Bone marrow (tissue), 2 donors: Measurements from ENCODE around the gene TOM1.

Source experiments
- DNase-seq, 2 donors: peaks; one replicate each; lab custom pipeline; 2025; lab: John Stamatoyannopoulos, UW

TOM1 gene

DNA sequence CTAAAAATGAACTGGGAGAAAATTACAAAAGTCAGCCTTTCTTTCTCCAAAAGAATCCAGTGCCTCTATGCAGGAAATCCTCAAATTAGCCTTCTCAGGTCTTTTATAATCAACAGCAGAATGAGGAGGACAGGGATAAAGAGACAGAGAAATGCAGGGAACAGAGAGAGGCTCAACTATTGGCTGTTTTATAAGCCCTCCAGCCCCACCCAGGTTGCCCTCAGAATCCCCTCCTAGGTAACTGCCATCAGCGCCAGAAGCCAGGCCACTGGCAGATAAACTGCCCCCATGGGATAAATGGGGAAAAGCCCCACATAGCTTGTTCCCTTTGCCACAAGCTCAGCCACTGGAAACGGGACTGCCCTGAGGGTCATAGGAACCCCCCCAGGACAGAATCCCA is 70.3 kb downstream of the TOM1 start:
- no peak for DNase-seq

DNA sequence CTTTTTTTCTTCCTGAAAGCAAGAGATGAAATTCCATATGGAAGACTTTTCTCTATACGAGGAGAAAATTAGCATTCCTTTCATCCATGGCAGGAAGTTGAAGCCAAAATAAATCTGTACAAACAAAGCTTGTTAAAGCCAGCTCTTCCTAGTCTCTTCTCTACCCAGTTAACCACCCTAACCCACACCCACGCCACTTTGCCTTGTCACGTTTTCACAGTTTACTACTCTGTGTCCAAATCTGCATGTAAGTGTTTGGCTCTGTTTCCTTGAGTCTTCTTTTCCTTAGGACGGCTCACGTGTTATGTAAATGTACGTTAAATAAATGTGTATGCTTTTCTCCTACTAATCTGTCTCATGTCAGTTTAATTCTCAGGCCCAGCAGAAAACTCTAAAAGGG is 74.1 kb downstream of the TOM1 start:
- DNase-seq: no peak

DNA sequence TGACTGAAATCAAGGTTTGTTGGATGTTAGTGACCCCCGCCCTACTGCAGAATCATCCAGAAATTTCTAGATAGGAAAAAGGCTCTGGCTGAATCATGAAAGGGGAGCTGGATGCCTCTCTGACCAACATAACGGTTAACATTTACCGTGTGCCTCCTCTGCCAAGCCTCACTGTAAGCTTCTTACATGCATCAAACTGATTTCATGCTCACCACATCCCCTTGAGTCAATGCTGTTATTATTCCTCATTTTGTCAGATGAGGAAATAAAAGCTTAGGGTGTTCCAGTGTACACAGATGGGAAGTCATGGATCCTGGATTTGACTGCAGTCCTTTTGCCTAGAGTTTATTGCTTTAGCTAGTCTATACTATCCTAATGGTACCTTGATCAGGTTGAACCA is 75.3 kb downstream of the TOM1 start:
- peak in 1 of 2 donors; percentile 21 for DNase-seq

DNA sequence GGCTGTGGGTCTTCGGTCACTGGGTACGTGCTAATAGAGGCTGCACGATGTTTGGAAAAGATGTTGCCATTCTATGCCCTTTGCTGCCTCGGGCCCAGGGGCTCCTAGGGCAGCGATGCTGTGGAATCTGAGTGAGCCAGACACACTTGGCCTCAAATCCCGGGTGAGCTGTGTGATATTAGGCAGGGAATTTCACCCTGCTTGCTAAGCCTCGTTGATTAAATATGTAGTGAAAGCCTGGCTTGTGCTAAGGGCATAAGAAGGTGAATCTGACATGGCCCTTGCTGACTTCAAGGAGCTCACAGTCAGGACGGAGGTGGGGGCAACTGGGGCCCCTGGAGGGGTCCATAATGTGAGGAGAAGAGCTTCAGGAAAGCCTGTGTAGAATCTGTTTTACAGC is 75.8 kb downstream of the TOM1 start:
- DNase-seq: no peak

DNA sequence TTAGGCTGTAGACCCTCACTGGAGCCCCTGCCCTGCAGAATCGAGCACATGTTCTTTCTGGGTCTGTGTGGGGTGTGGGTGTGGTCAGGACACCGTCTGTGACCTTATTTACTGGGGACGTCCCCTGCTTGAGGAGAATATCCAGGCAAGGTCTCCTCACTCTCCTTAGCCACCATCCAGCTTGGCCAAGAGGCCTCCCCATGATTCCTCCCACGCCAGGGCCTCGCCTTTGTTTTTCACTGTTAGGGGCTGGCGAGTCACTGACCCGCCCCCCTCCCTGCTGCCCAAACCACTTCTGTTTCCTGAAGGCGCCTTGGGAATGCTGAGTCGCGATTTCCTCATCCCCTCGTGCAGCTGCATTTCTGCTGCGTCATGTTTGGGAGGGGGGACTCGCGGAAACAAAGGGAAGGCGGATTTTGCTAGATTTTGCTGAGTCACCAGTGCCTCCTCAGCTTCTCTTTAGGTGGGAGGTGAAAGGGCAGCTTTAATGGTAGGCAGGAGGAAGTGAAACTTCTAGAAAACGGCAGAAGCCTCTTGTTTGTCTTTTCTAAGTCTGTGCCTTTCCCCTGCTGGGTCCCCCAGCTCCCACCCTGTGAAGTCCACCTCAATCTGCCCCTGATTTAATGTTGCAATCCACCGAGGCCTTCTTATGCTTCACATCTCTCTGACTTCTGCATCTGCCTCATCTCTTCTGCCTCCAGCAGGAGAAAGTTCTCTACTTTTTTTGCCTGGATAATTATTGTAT is 77.2 kb downstream of the TOM1 start:
- peak; percentile 78 to 92 for DNase-seq

DNA sequence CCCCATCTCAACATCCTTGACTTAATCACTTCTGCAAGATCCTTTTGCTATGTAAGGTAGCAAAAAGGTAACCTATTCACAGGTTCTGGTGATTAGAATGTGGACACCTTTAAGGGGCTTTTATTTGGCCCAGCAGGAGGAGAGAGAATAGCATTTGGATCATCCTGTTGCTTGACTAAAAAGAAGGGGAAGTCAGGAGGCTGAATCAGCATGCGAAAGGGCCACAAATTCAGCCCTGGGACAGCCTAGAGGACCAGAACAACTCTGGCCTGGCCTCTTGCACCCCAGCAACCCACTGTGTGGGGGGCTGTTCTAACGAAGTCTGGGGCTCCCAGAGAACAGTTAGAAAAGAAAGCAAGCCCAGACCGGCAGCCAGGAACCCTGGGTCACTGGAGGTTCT is 78.0 kb downstream of the TOM1 start:
- DNase-seq: no peak

DNA sequence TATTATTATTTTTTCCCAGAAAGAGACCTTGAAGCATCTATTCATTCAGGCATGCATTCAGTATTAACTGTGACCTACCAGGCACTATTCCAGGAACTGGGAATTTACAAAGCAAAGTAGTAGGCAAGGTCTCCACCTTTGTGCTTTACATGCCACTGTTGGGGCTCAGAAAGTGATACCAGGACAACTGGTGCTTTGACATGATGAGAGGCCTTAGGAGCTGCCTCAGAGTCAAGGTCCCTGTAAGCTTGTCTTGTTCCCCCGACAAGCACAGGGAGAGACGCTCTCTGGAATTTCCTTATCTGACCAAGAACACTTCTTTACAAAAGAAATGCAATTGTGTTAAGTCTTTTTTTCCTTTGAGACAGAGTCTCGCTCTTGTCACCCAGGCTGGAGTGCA is 78.9 kb downstream of the TOM1 start:
- DNase-seq: no peak

DNA sequence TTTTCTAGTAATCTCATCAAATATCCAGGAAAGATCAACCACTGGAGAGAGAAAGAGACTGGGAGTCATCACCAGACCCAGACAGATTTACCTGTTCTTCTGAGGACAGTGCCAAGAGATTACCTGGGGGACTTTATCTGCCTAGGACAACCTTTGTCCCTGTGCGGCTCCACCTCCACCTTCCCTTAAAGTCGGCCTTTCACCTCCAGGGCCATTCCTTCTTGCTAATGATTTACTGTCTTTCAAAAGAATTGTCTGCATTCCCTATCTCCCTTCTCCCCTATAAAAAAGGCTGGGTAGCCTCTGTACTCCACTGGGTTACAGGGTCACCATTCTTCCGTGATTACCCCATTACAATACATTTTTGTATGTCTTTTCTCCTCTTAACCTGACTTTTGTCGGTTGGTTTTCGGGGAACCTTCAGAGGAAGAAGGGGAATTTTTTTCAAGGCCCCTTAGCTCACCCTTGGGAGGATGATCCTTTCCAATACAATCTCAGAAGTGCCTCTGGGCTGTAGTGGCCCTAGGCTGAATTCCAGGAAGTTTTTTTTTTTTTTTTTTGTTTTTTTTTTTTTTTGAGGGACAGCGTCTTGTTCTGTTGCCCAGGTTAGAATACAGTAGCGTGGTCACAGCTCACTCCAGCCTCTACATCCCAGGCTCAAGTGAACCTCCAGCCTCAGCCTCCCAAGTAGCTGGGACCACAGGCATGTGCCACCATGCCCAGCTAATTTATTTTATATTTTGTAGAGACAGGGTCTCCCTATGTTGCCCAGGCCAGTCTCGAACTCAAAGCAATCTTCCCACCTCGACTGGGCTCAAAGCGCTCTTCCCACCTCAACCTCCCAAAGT is 79.7 kb downstream of the TOM1 start:
- DNase-seq: no peak

DNA sequence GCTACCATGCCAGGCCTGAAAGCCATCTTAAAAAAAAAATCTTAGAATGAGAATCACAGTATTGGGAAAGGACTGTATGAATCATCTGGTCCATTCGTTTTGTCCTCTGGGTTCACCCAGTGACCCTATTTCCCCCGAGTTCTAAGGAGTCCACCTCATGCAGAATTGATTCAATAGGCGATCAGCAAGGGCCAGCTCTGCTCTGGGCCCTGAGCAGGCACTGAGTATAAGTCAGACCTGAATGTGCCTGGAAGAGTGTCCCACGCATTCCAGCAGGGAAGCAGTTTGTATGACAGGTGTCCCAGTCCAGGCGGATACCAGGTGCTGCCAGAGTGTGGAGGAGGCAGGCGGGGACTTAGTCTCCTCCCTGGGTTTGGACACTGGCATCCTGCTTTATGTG is 80.3 kb downstream of the TOM1 start:
- no peak for DNase-seq

DNA sequence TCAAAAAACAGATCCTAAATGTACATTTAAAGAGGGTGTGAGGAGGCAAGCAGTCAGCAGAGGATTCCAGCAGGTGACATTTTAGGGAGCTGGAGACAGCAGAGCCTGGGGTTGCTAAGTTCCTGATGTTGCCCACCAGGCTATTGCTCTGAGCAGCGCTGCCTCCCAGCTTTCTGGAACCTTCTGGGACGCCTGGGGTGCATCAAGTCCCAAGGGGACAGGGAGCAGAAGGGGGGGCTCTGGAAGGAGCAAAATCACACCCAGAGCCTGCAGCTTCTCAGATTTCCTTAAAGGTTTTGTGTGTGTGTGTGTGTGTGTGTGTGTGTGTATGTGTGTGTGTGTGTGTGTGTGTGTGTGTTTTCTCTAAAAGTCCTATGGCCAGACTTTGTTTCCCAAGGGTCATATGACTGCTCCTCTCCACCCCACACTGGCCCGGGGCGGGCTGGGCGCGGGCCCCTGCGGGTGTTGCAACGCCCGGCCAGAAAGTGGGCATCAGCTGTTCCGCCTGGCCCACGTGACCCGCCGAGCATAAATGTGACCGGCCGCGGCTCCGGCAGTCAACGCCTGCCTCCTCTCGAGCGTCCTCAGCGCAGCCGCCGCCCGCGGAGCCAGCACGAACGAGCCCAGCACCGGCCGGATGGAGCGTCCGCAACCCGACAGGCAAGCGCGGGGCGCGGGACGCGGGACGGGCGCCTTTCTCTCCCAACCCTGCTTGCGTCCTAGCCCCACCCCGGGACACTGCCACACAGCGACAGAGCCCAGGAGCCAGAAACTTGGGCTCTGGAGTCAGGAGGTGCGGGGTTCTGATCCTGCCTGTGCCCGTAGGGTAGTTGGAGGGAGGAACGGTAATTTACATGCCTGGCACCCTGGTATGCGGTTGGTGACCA is 81.1 kb downstream of the TOM1 start, which contains the start of gene HMOX1:
Gene HMOX1 (plus strand): TSS at position 560 of the 887 bp plus-strand sequence. CDS start 78 bp downstream, at position 638.
- peak in 1 of 2 donors; percentile 71 for DNase-seq

DNA sequence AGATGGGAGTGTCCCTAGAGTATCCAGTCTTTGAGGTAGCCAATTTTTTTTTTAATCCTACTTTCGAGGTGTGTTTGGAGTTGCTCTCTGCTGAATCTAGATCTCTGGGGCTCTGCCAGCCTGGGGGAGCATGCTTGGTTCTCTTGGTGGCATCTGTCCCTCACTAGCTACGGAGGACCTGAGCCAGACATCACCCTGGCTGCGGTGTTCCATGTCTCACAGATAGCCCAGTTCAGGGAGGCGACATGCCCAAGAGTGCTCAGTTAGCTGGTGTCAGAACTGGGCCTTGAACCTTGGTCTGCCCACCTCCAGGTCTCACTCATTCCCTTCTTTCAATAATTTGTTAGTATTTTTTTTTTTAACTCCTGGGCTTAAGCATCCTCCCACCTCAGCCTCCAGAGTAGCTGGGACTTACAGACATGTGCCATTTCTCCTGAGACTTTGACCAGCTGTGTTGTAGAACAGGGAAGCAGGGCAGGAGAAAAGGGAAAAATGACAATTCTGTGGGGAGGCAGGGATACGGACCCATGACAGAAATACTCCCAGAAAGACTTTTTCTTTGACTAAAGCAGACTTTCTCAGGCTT is 81.8 kb downstream of the TOM1 start:
- DNase-seq: no peak

DNA sequence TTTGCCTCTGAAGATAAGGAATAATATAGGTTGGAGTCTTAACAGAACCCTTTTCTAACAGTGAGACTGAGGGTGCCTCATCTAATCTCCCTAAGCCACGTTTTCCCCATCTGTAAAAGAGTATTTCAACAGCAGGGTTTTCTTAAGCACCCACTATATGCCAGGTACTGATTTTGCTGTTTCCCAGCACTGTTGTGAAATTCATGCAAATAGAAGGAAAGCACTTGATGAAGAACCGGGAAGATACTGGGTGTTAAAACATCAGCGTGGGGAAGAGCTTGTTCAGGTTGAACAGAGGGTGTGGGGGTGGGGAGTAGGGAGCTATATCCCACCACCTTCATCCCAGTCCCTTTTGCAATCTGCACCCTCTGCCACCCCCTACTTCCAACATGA is 84.0 kb downstream of the TOM1 start:
- no peak for DNase-seq

DNA sequence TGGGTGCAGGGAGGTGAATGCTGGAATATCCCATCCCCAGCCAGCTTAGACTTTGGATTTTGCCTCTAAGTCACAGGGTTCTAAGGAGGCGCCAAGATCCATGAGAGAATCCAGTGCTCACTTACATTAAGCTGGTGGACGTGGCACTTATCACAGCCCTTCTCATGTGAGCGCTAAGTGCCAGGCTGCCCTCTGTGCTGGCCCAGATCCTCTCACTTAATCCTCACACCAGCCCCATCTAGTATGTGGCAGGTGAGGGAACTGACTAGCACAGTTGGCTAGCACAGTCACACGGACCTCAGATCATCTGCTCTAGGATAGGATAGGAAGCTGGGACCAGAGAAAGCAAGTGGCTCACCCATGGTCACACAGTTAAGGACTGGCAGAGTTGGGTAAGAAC is 84.8 kb downstream of the TOM1 start:
- DNase-seq: no peak

DNA sequence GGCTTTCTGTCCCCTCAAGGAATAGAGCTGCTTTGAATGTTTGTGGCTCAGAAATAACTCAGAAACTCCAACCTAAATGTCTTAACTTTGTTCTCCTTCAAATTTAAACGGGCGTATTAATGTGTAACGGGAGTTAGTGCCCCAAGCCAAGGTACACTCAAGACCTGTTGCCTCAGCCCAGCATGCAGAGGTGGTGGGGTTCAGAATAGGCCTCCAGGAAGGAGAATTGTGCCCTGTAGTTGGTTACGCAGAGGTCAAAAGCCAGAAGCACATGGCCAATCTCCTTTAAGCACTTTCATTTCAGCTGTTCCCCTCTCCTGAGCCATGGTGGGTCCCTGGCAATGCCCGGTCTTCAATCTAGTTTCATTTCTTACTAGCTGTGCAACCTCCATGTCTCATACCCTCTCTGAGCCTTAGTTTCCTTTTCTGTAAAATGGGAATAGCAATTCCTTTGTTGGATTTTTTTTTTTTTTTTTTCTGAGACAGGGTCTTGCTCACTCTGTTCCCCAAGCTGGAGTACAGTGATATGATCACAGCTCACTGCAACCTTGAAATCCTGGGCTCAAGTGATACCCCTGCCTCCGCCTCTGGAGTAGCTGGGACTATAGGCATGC is 85.4 kb downstream of the TOM1 start:
- DNase-seq: no peak

DNA sequence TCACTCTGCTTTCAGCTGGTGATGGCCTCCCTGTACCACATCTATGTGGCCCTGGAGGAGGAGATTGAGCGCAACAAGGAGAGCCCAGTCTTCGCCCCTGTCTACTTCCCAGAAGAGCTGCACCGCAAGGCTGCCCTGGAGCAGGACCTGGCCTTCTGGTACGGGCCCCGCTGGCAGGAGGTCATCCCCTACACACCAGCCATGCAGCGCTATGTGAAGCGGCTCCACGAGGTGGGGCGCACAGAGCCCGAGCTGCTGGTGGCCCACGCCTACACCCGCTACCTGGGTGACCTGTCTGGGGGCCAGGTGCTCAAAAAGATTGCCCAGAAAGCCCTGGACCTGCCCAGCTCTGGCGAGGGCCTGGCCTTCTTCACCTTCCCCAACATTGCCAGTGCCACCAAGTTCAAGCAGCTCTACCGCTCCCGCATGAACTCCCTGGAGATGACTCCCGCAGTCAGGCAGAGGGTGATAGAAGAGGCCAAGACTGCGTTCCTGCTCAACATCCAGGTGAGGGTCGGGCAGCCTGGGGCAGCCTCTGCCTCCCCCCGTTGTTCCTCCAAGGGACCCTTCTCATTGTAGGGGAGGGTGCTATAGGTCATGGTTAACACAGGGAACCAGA is 87.1 kb downstream of the TOM1 start:
- DNase-seq: no peak

DNA sequence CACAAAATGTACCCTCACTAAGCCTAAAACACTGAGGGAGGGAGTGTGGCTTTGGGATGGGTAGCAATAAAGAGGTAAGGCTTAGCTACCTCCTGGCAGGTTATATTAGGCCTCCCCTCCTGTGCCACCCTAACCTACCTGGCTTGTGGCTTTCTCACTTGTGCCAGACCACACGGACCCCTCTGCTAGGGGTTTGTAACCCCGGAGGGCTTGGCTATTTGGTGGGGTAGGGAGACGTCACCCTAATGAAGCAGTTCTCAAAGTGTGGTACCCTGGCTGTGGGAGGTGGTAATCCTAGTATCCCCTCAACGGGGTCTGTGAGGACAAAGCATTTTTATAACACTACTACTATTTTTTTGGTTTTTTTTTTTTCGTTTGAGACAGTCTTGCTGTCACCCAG is 91.2 kb downstream of the TOM1 start:
- no peak for DNase-seq

DNA sequence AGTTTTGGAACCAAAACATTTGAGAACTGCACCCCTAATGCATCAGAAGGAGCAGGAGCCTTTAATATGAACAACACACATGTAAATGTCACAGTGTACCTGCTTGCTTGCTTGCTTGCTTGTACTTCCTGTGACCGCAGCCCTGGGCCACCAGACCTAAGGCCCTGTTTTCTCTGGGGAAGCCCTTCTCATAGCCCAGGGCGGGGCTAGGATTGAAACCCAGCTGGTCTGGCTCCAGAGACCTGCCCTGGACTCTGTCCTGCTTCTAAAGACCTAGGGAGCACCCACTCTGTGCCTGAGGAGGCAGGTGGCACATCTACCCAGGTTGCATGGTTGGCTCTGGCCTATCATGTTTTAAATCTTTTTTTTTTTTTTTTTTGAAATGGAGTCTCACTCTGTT is 92.7 kb downstream of the TOM1 start:
- no peak for DNase-seq

DNA sequence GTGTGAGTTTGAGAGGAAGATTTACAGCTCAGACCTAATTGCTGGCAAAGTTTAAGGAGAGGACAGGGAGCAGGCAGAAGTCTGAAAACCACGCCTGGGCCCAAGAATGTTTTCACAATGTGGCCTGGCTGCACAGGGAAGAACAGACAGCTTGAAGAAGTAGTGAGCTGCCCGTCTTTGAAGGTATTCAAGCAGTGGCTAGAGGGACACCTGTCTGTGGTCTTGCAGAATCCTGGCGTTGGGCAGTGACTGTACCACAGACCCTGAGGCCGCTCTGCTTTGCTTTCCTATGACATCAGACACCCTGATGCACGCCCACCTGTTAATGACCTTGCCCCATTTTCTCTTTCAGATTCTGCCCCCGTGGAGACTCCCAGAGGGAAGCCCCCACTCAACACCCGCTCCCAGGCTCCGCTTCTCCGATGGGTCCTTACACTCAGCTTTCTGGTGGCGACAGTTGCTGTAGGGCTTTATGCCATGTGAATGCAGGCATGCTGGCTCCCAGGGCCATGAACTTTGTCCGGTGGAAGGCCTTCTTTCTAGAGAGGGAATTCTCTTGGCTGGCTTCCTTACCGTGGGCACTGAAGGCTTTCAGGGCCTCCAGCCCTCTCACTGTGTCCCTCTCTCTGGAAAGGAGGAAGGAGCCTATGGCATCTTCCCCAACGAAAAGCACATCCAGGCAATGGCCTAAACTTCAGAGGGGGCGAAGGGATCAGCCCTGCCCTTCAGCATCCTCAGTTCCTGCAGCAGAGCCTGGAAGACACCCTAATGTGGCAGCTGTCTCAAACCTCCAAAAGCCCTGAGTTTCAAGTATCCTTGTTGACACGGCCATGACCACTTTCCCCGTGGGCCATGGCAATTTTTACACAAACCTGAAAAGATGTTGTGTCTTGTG is 93.7 kb downstream of the TOM1 start:
- DNase-seq: no peak

DNA sequence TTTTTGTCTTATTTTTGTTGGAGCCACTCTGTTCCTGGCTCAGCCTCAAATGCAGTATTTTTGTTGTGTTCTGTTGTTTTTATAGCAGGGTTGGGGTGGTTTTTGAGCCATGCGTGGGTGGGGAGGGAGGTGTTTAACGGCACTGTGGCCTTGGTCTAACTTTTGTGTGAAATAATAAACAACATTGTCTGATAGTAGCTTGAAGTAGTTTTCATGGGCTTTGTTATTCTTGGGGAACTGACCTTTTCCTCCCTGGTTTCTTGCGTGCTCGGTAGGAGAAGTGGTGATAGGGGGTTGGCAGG is 94.3 kb downstream of the TOM1 start:
- DNase-seq: no peak
